ENCODE data around the gene ST3GAL3. TPM values are rescaled to one million over a fixed set of nuclear protein-coding genes. Genes with fewer than 3 reads are reported as not detected.

ST3GAL3 gene
- total and polyA plus RNA-seq, 2 of the 13 experiments (the other 11 are each of a cell fraction or from before 2014, with no cell fraction given), result 5.1 to 8.1 TPM

GRCh38 chr1:43901196-43901961, 194.0 kb downstream of the ST3GAL3 start:
- no TSS peak for BruUV-seq (replicated peaks)
- FAIRE-seq (no peak), DNase-seq (ENCODE audit: low spot score) (no peak), ATAC-seq (no peak)
- POLR2A ChIA-PET, result no interaction called here
- CTCF ChIA-PET (ENCODE audit: low intra/inter-chr PET ratio, low total read pairs), result no interaction called here
- Histone ChIP-seq H2AFZ (ENCODE audit: low read length) (no peak overlapping the region), H3K9me3 (ENCODE audit: low read length) (no peaks in the 10 kb centered on the region), H4K20me1 (ENCODE audit: insufficient read depth, low read length) (no peaks in the 10 kb centered on the region), H3K4me3 (replicated peaks in 1 of 3; ENCODE audit: insufficient read depth in 1 of 3, low read depth in 2 of 3, low read length in 3 of 3) (no peak overlapping the region), H3K27me3 (ENCODE audit: control insufficient read depth in 1 of 2, insufficient read depth in 2 of 2, low read length in 2 of 2) (no peaks in the 10 kb centered on the region), H3K4me2 (ENCODE audit: low read depth, low read length) (no peak overlapping the region), H3K4me1 (ENCODE audit: insufficient read depth, low read length) (no peaks in the 10 kb centered on the region), H3K27ac (ENCODE audit: extremely low read length, insufficient read depth, low read length) (no peak overlapping the region), H3K36me3 (replicated peaks in 1 of 2; ENCODE audit: control insufficient read depth in 1 of 2, insufficient read depth in 2 of 2, low read length in 2 of 2) (peaks cover 7 to 8% of the 10 kb centered on the region in 2 experiments; a peak in 4 of 5 replicates), H3K9ac (ENCODE audit: insufficient read depth, low read depth, low read length) (no peak overlapping the region), H3K79me2 (ENCODE audit: insufficient read depth, low read length) (no peaks in the 10 kb centered on the region)
- intact Hi-C loops (cut with micrococcal nuclease; ENCODE audit: unreplicated experiment) (no loop called here), in situ Hi-C loops (cut with HindIII; ENCODE audit: extremely low pct_ligation_motif_present, low pct_unique_long_range_greater_than_20kb) (no loop called here)
- WGBS (ENCODE audit: low lambda C conversion rate), result 92% methylated on average over 5 of the region's 7 CpGs
- TF ChIP-seq ZNF710 (CRISPR knock-in tag; IDR thresholded peaks at IDR 0.05; ENCODE audit: borderline replicate concordance) (no peak), ZBTB26 (CRISPR knock-in tag; IDR thresholded peaks at IDR 0.05; ENCODE audit: borderline replicate concordance) (no peak), ZNF546 (CRISPR knock-in tag; conservative IDR thresholded peaks at IDR 0.05) (no peak), ZNF101 (CRISPR knock-in tag; IDR thresholded peaks at IDR 0.05; ENCODE audit: borderline replicate concordance, low read depth) (no peak), MAFF (IDR thresholded peaks at IDR 0.05; ENCODE audit: low read depth, low read length) (no peak), GABPB1 (CRISPR knock-in tag; IDR thresholded peaks at IDR 0.05) (no peak), MTA1 (CRISPR knock-in tag; IDR thresholded peaks at IDR 0.05; ENCODE audit: borderline replicate concordance) (no peak), ZNF782 (CRISPR knock-in tag; IDR thresholded peaks at IDR 0.05; ENCODE audit: borderline replicate concordance) (no peak), MEIS1 (CRISPR knock-in tag; IDR thresholded peaks at IDR 0.05; ENCODE audit: borderline replicate concordance) (no peak), HNRNPL (IDR thresholded peaks at IDR 0.05; ENCODE audit: low read depth, low read length) (no peak), HOXA5 (CRISPR knock-in tag; IDR thresholded peaks at IDR 0.05) (no peak), ZNF275 (CRISPR knock-in tag; IDR thresholded peaks at IDR 0.05; ENCODE audit: borderline replicate concordance) (no peak), ZBTB2 (CRISPR knock-in tag; IDR thresholded peaks at IDR 0.05; ENCODE audit: low read depth) (no peak)
- TF ChIP-seq, protein P1, sequence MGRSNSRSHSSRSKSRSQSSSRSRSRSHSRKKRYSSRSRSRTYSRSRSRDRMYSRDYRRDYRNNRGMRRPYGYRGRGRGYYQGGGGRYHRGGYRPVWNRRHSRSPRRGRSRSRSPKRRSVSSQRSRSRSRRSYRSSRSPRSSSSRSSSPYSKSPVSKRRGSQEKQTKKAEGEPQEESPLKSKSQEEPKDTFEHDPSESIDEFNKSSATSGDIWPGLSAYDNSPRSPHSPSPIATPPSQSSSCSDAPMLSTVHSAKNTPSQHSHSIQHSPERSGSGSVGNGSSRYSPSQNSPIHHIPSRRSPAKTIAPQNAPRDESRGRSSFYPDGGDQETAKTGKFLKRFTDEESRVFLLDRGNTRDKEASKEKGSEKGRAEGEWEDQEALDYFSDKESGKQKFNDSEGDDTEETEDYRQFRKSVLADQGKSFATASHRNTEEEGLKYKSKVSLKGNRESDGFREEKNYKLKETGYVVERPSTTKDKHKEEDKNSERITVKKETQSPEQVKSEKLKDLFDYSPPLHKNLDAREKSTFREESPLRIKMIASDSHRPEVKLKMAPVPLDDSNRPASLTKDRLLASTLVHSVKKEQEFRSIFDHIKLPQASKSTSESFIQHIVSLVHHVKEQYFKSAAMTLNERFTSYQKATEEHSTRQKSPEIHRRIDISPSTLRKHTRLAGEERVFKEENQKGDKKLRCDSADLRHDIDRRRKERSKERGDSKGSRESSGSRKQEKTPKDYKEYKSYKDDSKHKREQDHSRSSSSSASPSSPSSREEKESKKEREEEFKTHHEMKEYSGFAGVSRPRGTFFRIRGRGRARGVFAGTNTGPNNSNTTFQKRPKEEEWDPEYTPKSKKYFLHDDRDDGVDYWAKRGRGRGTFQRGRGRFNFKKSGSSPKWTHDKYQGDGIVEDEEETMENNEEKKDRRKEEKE (IDR thresholded peaks at IDR 0.05), result no peak

All from HepG2 (cell line).